Fibroblast of skin of right biceps (primary cell): ENCODE measurements around the gene NOPCHAP1.
"Not testable (repeated sequence)": the region's sequence is repeated elsewhere in the genome, so short reads cannot be mapped to it uniquely, and the experiment has no call there.

Experiments
- DNase-seq: peaks from one replicate; pipeline ENCODE4 v3.0.0-alpha.2; 2013

NOPCHAP1 gene

GRCh38 chr12:104986022-104986941, at the start of gene NOPCHAP1:
Gene NOPCHAP1 (plus strand): TSS chr12:104986316. CDS start chr12:104986353, 37 bp downstream.
- DNase-seq, result peak; percentile 88

DNA sequence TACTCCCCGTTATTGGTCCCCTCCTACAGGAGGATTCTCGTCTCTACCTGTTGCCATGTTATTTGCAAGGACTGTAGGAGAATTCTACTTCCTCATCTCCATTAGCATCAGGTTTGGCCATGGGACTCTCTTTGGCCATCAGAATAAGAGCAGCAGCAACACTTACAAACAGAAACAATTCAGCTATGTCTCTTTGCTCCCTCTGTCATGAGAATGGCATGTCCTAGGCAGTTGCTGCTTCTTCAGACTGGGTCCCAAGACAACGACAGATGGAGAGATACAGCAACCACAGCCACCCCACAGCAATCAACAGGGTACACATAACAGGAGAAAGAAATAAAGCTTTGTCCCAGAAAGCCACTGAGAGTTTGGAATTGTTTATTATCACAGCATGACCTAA, 47.7 kb upstream of the NOPCHAP1 start:
- no peak for DNase-seq

- no peak for DNase-seq
Observed at GRCh38 chr12:104939089-104939488, 47.0 kb upstream of the NOPCHAP1 start.

- DNase-seq, result no peak
Observed at GRCh38 chr12:104941454-104941853, 44.7 kb upstream of the NOPCHAP1 start.

GRCh38 chr12:104942075-104942474, 44.0 kb upstream of the NOPCHAP1 start:
- DNase-seq, result no peak

DNA sequence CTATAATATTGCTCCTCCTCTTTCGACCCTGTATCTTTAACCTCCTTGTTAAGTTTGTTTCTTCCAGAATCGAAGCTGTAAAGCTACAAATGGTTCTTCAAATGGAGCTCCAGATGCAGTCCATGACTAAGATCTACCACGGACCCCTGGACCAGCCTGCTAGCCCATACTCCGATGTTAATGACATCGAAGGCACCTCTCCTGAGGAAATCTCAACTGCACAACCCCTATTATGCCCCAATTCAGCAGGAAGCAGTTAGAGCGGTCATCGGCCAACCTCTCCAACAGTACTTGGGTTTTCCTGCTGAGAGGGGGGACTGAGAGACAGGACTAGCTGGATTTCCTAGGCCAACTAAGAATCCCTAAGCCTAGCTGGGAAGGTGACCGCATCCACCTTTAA, 42.7 kb upstream of the NOPCHAP1 start:
- not testable (repeated sequence) for DNase-seq

DNA sequence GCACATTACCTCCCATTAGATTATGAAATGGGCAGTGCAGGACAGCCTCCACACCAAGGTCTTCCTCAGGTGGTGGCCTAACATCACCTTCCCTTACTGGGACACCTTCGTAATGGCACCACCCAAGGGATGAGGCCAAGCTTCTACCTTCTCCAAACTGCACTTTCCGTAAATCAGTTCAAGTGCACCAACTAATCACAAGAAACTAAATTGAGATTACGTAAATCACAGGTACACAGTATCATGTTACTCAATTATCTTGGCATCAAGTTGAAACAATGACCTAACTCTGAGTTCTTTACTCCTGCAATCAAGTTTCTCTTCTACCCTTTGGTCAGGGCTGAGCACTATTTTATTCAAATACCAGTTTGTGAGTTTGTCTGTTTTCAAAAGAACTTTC, 41.9 kb upstream of the NOPCHAP1 start:
- DNase-seq, result no peak

DNA sequence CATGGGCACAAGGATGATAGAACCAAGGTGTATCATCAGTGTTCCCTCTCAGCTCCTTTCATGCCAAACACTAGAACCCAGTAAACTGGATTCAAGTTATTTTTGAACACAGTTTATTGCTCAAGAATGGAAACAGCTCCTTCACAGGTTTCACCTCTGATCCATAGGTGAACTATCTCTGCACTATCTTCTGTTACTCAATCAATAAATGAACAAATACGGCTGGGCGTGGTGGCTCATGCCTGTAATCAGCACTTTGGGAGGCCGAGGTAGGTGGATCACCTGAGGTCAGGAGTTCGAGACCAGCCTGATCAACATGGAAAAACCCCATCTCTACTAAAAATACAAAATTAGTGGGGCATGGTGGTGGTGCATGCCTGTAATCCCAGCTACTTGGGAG, 37.4 kb upstream of the NOPCHAP1 start:
- DNase-seq, result not testable (repeated sequence)

GRCh38 chr12:104951759-104952509, 34.2 kb upstream of the NOPCHAP1 start:
- no peak for DNase-seq

- DNase-seq, result no peak
Observed at GRCh38 chr12:104952816-104953215, 33.3 kb upstream of the NOPCHAP1 start.

DNA sequence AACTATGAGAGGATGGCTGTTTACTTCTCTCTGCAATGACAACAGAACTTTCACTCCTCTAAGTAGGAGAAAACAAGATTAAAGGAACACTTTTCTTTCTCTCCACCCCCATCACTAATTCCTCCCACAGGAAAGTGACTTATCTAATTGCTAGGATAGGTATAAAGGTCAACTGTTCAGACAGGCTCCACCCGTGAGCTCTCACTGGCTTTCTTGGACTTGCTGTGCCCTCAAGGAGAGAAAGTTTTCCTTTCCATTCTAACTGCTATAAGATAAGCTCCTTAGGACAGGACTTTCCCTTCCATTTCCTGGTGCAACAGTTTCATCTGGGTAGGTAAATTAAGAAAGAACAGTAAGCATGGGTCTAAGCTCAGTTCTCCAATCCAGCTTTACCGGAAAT, 32.8 kb upstream of the NOPCHAP1 start:
- DNase-seq, result no peak

- no peak for DNase-seq
Observed at GRCh38 chr12:104955703-104956102, 30.4 kb upstream of the NOPCHAP1 start.

- DNase-seq, result no peak
Observed at GRCh38 chr12:104956870-104957718, 29.0 kb upstream of the NOPCHAP1 start.

GRCh38 chr12:104957719-104958000, 28.5 kb upstream of the NOPCHAP1 start:
- no peak for DNase-seq

- peak; percentile 84 for DNase-seq
Observed at GRCh38 chr12:104958001-104958804, 27.9 kb upstream of the NOPCHAP1 start, which contains the start of gene SLC41A2. Gene SLC41A2 (minus strand): TSS chr12:104958290. CDS start chr12:104928527, 29,763 bp downstream.

- peak; percentile 11 for DNase-seq
Observed at GRCh38 chr12:104958805-104959334, 27.2 kb upstream of the NOPCHAP1 start.

GRCh38 chr12:104959335-104959841, 26.7 kb upstream of the NOPCHAP1 start:
- peak; percentile 53 for DNase-seq

DNA sequence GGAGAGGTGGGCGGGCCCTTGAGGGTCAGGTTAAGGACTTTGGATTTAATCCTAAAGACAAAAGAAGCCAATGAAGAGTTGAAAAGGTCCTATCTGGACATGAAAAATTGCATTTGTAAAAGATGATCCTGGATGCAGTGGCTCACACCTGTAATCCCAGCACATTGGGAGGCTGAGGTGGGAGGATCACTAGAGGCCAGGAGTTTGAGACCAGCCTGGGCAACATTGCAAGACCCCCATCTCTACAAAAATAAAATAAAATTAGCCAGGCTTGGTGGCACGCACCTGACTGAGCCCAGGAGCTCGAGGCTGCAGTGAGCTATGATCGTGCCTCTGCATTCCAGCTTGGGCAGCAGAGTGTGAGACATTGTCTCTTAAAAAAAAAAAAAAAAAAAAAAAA, 25.7 kb upstream of the NOPCHAP1 start:
- DNase-seq, result no peak

DNA sequence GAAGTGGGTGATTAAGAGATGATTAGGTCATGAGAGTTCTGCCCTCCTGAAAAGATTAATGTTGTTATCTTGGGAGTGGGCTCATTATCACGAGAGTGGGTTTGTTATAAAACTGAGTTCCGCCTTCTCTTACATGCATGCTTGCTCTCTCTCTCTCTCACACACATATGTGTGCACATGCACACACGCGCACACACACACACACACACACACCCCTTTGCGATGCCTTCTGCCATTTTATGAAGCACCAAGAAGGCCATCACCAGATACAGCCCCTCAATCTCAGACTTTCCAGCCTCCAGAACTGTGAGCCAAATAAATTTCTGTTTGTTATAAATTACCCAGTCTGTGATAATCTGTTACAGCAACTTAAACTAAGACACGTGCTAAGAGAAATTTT, 22.4 kb upstream of the NOPCHAP1 start:
- DNase-seq, result no peak

DNA sequence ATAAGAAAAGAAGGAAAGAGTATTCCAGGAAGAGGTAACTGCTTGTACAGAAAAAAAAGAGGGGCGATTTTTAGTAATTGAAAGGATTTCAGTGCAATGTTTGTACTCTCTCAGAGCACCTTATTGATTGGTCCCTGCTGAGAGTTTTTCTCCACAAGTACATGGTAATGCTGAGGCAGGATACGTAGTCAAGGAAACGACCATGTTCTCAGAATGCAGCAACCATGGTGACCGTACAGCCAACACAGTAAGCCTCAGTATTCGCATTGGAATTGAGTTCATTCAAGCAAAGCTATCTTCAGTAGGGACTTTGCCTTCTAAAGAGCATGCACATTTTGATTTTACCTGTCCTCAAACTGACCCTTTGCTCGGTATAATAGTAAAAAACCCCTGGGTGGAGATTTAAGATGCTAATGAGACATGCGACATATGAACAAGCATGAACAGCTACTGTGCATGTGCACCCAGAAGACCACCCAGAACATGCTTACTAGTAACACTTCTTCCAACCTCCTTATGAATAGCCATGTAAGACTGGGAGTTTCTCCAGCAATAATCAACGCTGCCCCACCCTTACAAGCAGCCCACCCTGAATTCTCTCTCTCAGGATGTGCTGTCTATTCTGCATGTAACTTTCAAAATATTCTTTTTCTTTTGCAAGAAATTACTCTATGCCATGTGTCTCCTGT, 21.8 kb upstream of the NOPCHAP1 start:
- DNase-seq, result no peak

GRCh38 chr12:104964856-104965205, 21.3 kb upstream of the NOPCHAP1 start:
- no peak for DNase-seq
